Measurements from ENCODE around the gene ZNF765. TPM values are rescaled to one million over a fixed set of nuclear protein-coding genes. Genes with fewer than 3 reads are reported as not detected.

ZNF765 gene
- total RNA-seq, 1 experiment from 2014 or later = 6.7 TPM

DNA sequence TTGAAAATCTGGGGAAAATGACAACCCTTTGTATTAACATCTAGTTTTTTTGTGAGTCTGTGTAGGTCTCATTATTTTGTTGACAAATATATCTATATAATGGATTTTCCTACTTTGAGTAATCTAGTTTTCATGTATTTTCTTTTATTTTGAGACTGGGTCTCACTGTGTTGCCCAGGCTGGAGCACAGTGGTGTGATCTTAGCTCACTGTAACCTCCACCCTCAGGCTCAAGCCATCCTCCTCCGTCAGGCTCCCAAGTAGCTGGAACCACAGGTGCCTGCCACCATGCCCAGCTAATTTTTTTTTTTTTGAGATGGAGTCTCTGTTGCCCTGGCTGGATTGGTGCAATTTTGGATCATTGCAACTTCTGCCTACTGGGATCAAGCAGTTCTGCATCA lies 20.2 kb upstream of the ZNF765 start:
- H2AFZ ChIP-seq (ENCODE audit: low read depth, low read length, poor library complexity, severe bottlenecking) = no peak overlapping the region
- no peak for DNase-seq (ENCODE audit: low read depth, low spot score)
- no peaks in the 10 kb centered on the region for H3K9me2 ChIP-seq (ENCODE audit: insufficient read depth)
- H3K27me3 ChIP-seq (ENCODE audit: insufficient read depth, low read length) = no peaks in the 10 kb centered on the region
- ChIA-PET POLR2A (no interaction called here), RAD21 (ENCODE audit: low non-redundant PET in 1 of 2, low total read pairs in 2 of 2, uncharacterized antibody in 2 of 2, unreplicated experiment in 2 of 2) (no interaction called here), CTCF (no interaction called here)
- H3K36me3 ChIP-seq (ENCODE audit: control insufficient read depth in 1 of 2, insufficient read depth in 2 of 2, low read length in 2 of 2) = peaks cover 0 to 46% of the 10 kb centered on the region in 2 experiments; a peak in 3 of 4 replicates
- BruUV-seq (replicated peaks) = no TSS peak
- no peak overlapping the region for H3K4me2 ChIP-seq (ENCODE audit: low read length)
- ATAC-seq = no peak
- TF ChIP-seq, protein P1, sequence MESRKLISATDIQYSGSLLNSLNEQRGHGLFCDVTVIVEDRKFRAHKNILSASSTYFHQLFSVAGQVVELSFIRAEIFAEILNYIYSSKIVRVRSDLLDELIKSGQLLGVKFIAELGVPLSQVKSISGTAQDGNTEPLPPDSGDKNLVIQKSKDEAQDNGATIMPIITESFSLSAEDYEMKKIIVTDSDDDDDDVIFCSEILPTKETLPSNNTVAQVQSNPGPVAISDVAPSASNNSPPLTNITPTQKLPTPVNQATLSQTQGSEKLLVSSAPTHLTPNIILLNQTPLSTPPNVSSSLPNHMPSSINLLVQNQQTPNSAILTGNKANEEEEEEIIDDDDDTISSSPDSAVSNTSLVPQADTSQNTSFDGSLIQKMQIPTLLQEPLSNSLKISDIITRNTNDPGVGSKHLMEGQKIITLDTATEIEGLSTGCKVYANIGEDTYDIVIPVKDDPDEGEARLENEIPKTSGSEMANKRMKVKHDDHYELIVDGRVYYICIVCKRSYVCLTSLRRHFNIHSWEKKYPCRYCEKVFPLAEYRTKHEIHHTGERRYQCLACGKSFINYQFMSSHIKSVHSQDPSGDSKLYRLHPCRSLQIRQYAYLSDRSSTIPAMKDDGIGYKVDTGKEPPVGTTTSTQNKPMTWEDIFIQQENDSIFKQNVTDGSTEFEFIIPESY (IDR thresholded peaks at IDR 0.05; ENCODE audit: extremely low read depth, insufficient replicate concordance, low read length) = no peak
- TF ChIP-seq, protein P2, sequence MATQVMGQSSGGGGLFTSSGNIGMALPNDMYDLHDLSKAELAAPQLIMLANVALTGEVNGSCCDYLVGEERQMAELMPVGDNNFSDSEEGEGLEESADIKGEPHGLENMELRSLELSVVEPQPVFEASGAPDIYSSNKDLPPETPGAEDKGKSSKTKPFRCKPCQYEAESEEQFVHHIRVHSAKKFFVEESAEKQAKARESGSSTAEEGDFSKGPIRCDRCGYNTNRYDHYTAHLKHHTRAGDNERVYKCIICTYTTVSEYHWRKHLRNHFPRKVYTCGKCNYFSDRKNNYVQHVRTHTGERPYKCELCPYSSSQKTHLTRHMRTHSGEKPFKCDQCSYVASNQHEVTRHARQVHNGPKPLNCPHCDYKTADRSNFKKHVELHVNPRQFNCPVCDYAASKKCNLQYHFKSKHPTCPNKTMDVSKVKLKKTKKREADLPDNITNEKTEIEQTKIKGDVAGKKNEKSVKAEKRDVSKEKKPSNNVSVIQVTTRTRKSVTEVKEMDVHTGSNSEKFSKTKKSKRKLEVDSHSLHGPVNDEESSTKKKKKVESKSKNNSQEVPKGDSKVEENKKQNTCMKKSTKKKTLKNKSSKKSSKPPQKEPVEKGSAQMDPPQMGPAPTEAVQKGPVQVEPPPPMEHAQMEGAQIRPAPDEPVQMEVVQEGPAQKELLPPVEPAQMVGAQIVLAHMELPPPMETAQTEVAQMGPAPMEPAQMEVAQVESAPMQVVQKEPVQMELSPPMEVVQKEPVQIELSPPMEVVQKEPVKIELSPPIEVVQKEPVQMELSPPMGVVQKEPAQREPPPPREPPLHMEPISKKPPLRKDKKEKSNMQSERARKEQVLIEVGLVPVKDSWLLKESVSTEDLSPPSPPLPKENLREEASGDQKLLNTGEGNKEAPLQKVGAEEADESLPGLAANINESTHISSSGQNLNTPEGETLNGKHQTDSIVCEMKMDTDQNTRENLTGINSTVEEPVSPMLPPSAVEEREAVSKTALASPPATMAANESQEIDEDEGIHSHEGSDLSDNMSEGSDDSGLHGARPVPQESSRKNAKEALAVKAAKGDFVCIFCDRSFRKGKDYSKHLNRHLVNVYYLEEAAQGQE (IDR thresholded peaks at IDR 0.05; ENCODE audit: low read depth) = no peak
- no peak for TF ChIP-seq RAD21 (IDR thresholded peaks at IDR 0.05; ENCODE audit: low read depth)
- no peak for TF ChIP-seq YY1 (IDR thresholded peaks at IDR 0.05; ENCODE audit: extremely low read depth, insufficient replicate concordance, low read depth, low read length)
- TF ChIP-seq CEBPB (IDR thresholded peaks at IDR 0.05; ENCODE audit: low read depth) = no peak
- TF ChIP-seq EGR1 (IDR thresholded peaks at IDR 0.05; ENCODE audit: low read depth) = no peak
- no peak overlapping the region for H3K27ac ChIP-seq (ENCODE audit: low read depth, low read length)
- H4K20me1 ChIP-seq (ENCODE audit: insufficient read depth) = no peaks in the 10 kb centered on the region
- H3K9ac ChIP-seq (ENCODE audit: low read length) = no peak overlapping the region
- no peak overlapping the region for H3K4me3 ChIP-seq (replicated peaks in 1 of 2; ENCODE audit: low read depth in 1 of 2, low read length in 2 of 2)
- H3K4me1 ChIP-seq (ENCODE audit: control insufficient read depth in 1 of 2, insufficient read depth in 2 of 2, low read length in 2 of 2) = no peaks in the 10 kb centered on the region
- intact Hi-C loops (cut with micrococcal nuclease) = no loop called here
- no peaks in the 10 kb centered on the region for H3K79me2 ChIP-seq (ENCODE audit: insufficient read depth, low read length)
- peaks cover 3 to 4% of the 10 kb centered on the region in 2 experiments; a peak in 1 of 4 replicates for H3K9me3 ChIP-seq (ENCODE audit: control insufficient read depth in 1 of 2, insufficient read depth in 1 of 2, low read depth in 1 of 2, low read length in 2 of 2)

Measured in HCT116 (cell line).